Tibial artery (tissue), 4 donors: ENCODE data around the gene CD244.

Experiments
- DNase-seq, 2 donors: peaks; one replicate each; pipeline ENCODE4 v3.0.0-alpha.2; 2019
- H3K27ac ChIP-seq, 2 donors: fragments of 200-600 bp; sonication (generic) in 1 of 2; 1 replicate in 1 of 2; 2 replicates in 1 of 2; pipeline ENCODE4 v1.5.1; 2018 to 2019; ENCODE audit warnings: mild to moderate bottlenecking in 1 of 2
- H3K27me3 ChIP-seq, 2 donors: fragments of 200-600 bp; sonication (generic) in 1 of 2; one replicate each; pipeline versions ENCODE4 v1.5.1 to v1.6.0; 2016 to 2019
- H3K36me3 ChIP-seq, 3 donors: fragments of 200-600 bp; sonication (generic) in 2 of 3; one replicate each; pipeline ENCODE4 v1.5.1; 2016 to 2019; ENCODE audit warnings: mild to moderate bottlenecking in 2 of 3
- H3K4me1 ChIP-seq, 4 donors: fragments of 200-600 bp; sonication (generic) in 2 of 4; 1 replicate in 3 of 4; 2 replicates in 1 of 4; pipeline ENCODE4 v1.5.1; 2016 to 2019
- H3K4me3 ChIP-seq, 2 donors: fragments of 200-600 bp; sonication (generic) in 1 of 2; 1 replicate in 1 of 2; 2 replicates in 1 of 2; pipeline ENCODE4 v1.5.1; 2018 to 2019; ENCODE audit warnings: mild to moderate bottlenecking in 2 of 2
- H3K9me3 ChIP-seq, 3 donors: fragments of 200-600 bp; sonication (generic) in 1 of 3; one replicate each; pipeline ENCODE4 v1.5.1; 2016 to 2019
- CTCF ChIP-seq, 2 experiments: fragments of 200-600 bp in 1 of 2; fragments of 450-650 bp in 1 of 2; IDR thresholded peaks; one replicate each; pipeline ENCODE4 v1.5.1; 2017 to 2019; ENCODE audit warnings: antibody characterized with exemption in 2 of 2, mild to moderate bottlenecking in 1 of 2, moderate library complexity in 1 of 2
- intact Hi-C: fragments of 100-400 bp; cut with DNase I; formaldehyde crosslinking; loops from one replicate; pipeline ENCODE4 v1.15.0; 2023; ENCODE audit warnings: low total_unique reads

The CD244 gene

GRCh38 chr1:160781914-160782689, 80.6 kb downstream of the CD244 start:
- DNase-seq, result no peak
- intact Hi-C loops, result no loop called here
- no peaks in the 10 kb centered on the region for H3K4me1 ChIP-seq
- no peaks in the 10 kb centered on the region for H3K36me3 ChIP-seq
- H3K27me3 ChIP-seq, result no peaks in the 10 kb centered on the region
- H3K4me3 ChIP-seq, result no peak overlapping the region
- H3K9me3 ChIP-seq, result no peaks in the 10 kb centered on the region
- no peak overlapping the region for H3K27ac ChIP-seq
- TF ChIP-seq CTCF (IDR thresholded peaks at IDR 0.05), result no peak

- intact Hi-C loops, result no loop called here
- H3K36me3 ChIP-seq, result no peaks in the 10 kb centered on the region
- TF ChIP-seq CTCF (IDR thresholded peaks at IDR 0.05), result no peak
- DNase-seq, result no peak
- H3K4me3 ChIP-seq, result no peak overlapping the region
- H3K4me1 ChIP-seq, result no peaks in the 10 kb centered on the region
- H3K27me3 ChIP-seq, result no peaks in the 10 kb centered on the region
- no peak overlapping the region for H3K27ac ChIP-seq
- no peaks in the 10 kb centered on the region for H3K9me3 ChIP-seq
Observed at GRCh38 chr1:160781186-160781766, 81.4 kb downstream of the CD244 start.

GRCh38 chr1:160780398-160780755, 82.3 kb downstream of the CD244 start:
- H3K9me3 ChIP-seq, result no peaks in the 10 kb centered on the region

More at GRCh38 chr1:160780398-160780755, 82.3 kb downstream of the CD244 start:
- no peaks in the 10 kb centered on the region for H3K27me3 ChIP-seq
- no peaks in the 10 kb centered on the region for H3K36me3 ChIP-seq
- H3K4me3 ChIP-seq, result no peak overlapping the region
- no peaks in the 10 kb centered on the region for H3K4me1 ChIP-seq
- intact Hi-C loops, result no loop called here
- TF ChIP-seq CTCF (IDR thresholded peaks at IDR 0.05), result no peak
- no peak overlapping the region for H3K27ac ChIP-seq
- DNase-seq, result no peak
